Hematopoietic multipotent progenitor cell treated with erythropoietin and hydrocortisone succinate and interleukin-3 and kit ligand, for 4 days (in vitro differentiated cells): ENCODE data around the gene TULP1.
"Not testable (repeated sequence)": the region's sequence is repeated elsewhere in the genome, so short reads cannot be mapped to it uniquely, and the experiment has no call there.

Experiments used
- DNase-seq: peaks from one replicate; pipeline ENCODE4 v3.0.0-alpha.2; 2015

Gene TULP1

GRCh38 chr6:35512740-35513139, at the start of gene TULP1:
TULP1 (minus strand) TSS chr6:35512896; CDS start chr6:35512858, 38 bp downstream.
- no peak for DNase-seq

DNA sequence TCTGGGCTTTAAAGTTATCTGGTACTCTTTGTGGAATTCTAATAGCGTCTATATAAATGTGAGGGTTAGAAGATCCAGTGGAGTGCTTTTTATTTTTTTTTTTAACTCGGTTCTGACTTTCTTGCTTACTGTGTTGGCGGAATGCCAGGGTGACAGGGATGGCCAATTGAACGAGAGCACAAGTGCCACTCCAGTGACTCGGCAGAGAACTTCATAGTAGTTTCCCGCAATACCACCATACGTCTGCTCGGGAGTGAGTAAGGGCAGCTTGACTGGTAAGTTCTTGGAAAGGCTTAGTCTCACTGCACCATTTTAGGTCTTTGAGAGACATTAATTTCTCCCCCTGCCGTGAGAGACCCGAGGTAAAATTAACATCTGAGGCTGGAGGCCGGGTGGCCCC, 49.4 kb upstream of the TULP1 start:
- peak; percentile 36 for DNase-seq

GRCh38 chr6:35561113-35561512, 48.4 kb upstream of the TULP1 start:
- DNase-seq, result no peak

DNA sequence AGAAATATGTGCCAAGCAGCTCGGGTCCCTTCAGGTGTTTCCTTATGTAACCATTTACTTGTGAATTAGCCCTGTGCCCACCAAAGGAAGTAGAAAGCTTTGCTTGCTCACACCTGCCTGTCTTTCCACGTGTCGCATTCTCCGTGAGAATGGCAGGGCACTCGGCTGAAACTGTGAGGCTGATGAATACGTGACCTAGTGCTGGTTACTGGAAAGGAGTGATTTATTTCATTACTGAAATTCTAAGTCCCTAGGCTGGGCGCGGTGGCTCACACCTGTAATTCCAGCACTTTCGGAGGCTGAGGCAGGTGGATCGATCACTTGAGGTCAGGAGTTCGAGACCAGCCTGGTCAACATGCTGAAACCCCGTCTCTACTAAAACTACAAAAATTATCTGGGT, 45.9 kb upstream of the TULP1 start:
- no peak for DNase-seq

- DNase-seq, result no peak
Observed at GRCh38 chr6:35557239-35557638, 44.5 kb upstream of the TULP1 start.

DNA sequence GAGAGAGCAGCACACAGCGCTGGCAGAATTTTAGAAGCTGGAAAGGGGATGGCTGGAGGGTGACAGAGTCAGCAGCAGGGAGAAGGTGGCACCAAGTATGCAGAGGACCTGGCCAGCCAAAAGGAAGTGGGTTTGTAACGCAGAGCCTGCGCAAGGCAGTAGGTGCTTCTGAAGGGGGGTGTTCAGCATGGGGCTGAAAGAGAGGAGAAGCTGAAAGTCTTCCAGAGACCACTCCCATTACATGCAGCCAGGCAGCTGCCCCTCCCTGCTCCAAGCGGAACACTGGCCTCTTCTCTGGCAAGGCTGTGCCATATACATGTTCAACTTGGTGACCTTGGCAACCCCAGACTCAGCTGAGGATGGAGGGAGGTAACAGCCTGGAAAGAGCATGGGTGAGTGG, 42.1 kb upstream of the TULP1 start:
- DNase-seq, result no peak

DNA sequence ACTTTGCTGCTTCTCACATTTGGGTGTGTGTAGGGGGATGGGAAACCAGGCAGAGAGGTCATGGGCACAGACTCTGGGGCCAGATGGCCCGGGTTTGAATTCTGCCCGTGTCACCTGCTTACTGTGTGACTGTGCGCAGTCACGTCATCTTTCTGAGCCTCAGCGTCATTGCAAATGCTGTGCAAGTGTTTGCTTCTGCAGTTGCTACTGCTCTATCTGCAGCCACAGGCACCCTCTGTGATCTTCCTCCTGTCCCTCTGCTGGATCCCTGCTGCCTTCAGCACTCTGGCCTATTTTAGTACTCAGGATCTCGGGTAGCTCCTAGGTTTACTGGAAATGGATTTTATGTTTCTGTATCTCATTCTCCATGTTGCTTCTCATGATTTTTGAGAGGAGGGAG, 40.6 kb upstream of the TULP1 start:
- no peak for DNase-seq

GRCh38 chr6:35552285-35552917, 39.7 kb upstream of the TULP1 start:
- peak; percentile 73 for DNase-seq

GRCh38 chr6:35550437-35550836, 37.7 kb upstream of the TULP1 start:
- DNase-seq, result no peak

GRCh38 chr6:35547676-35548075, 35.0 kb upstream of the TULP1 start:
- DNase-seq, result no peak

DNA sequence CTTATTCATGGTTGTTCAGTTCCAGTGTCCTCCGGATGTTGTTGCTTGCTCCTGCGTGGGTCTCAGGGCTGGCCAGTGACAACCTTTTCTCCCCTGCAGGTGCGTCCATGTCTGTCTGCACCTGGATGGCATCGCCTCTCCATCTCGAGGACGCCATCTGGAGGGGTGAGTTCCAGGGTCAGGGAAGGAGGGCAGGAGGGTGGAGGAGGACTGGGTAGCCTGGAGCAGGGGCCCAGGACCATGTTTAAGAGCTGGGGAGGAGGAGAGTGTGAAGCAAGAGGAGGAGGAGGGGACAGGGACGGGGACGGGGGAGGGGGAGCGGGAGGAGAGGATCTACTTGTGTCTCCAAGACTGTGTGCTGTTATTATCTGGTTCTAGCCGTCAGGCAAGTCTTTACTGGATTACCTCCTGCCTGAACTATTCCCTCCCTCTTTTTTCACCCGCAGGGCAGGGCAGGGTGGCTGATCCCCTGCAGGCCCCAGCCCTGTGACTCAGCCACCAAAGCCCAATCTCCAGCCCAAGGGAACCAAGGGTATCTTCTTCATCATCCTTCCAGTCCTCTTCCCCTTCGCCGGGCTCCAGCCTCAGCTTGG, 32.2 kb upstream of the TULP1 start:
- no peak for DNase-seq

- no peak for DNase-seq
Observed at GRCh38 chr6:35543459-35544193, 30.9 kb upstream of the TULP1 start.

DNA sequence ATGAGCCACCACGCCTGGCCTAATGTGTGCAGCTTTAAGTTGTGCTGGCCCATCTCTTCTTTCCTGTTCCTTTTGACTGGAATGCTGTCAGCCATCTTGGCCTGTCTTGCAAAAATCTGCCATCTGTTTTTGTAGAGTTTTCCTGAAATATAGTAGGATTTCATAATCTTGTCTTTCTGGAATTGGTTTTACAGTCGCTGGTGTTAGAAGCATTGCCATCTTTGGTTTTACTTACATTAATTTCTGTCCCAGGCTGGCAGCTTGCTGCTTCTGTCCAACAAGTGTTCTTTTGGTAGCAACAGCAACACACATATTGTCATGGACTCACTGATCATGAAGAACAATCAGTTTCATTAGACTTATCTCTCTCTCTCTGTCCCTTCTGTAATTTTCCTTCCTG, 29.1 kb upstream of the TULP1 start:
- DNase-seq, result no peak

DNA sequence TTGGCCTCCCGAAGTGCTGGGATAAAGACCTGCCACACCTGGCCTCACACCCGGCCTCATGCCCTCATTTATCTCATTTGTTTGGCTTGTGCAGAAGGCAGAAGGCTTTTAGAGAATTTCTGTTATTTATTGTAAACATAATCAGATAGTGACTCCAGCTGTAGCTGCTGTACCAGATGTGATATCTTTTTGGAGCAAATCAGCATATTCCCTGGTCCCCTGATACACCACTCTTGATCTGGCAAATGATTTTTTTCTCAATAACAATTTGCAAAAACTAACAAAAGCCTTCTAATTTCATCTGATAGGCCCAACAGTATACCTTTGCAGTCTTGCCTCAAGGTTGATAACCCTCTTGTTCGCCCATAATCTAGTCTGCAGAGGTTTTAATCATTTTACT, 26.5 kb upstream of the TULP1 start:
- DNase-seq, result no peak

DNA sequence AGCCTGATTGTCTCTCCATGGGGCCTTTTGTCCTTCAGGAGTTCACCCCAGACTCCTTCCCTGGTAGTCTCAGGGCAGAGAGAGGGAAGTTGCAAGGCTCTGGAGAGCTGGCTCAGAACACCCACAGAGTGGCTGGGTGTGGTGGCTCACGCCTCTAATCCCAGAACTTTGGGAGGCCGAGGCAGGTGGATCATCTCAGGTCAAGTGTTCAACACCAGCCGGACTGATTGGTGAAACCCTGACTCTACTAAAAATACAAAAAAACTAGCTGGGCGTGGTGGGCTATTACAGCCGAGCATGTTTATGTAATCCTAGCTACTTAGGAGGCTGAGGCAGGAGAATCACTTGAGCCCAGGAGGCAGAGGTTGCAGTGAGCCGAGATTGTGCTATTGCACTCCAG, 23.2 kb upstream of the TULP1 start:
- not testable (repeated sequence) for DNase-seq

DNA sequence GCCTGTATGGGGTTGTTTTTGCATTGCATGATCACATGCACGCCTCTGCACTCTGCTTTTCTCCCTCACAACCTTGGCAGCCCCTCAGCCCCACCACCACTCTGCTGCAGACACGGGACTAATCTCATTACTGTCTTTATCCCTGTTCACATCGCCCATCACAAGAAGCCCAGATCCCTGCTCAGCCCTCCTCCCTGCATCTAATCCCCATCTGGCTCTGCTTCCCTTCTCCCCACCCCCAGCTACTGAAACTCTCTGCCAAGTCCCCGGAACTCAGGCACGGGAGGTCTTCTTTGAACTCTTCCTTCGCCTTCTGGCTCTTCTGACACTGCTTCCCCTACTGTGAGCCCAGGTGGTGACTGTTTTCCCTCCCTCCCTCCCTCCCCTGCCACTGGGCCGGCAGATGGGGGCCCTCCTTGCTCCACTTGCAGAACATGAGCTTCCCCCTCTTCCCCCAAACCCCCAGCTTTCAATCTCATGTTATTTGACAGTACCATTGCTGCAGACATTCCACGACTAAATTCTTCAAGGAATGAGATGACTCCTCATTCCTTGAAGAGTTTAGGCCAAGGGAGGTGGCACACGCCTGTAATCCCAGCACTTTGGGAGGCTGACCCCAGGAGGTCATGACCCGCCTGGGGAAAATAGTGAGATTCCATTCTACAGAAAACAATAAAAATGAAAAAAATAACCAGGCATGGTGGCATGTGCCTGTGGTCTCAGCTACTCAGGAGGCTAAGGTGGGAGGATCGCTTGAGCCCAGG, 21.9 kb upstream of the TULP1 start:
- no peak for DNase-seq

GRCh38 chr6:35533981-35534380, 21.3 kb upstream of the TULP1 start:
- DNase-seq, result no peak

DNA sequence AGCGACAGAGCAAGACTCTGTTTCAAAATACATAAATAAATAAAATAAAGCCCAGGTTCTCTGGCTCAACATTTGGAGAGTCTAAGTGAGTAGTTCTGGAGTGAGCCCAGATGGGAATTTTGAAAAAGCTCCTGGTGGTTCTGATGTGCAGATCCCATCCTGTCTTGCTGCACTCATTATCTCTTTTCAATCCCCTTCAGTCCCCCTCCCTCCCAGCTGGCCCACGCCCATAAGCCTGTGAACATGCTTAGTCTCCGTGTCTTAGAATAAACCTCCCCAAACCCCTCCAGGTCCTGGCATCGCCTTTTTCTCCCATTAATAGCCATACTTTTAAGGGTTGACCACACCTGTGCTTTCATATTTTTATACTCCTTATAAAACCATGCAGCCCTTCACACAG, 19.4 kb upstream of the TULP1 start:
- DNase-seq, result no peak

DNA sequence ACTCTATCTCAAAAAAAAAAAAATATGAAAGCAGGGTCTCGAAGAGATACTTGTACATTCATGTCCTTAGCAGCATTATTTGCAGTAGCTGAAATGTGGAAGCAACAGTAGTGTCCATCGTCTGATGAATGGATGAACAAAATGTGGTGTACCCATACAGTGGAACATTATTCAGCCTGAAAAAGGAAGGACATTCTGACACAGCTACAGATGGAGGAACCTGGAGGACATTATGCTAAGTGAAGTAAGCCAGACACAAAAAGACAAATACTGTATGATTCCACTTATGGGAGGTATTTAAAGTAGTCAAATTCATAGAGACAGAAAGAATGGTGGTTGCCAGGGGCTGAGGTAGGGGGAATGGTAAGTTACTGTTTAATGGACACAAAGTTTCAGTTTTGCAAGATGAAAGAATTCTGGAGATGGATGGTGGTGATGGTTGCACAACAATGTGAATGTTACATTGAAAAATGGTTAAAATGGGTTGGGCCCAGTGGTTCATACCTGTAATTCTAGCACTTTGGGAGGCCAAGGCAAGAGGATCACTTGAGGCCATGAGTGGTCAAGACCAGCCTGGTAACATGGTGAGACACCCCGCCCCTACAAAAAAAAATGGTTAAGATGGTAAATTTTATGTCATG, 11.8 kb upstream of the TULP1 start:
- DNase-seq, result no peak

DNA sequence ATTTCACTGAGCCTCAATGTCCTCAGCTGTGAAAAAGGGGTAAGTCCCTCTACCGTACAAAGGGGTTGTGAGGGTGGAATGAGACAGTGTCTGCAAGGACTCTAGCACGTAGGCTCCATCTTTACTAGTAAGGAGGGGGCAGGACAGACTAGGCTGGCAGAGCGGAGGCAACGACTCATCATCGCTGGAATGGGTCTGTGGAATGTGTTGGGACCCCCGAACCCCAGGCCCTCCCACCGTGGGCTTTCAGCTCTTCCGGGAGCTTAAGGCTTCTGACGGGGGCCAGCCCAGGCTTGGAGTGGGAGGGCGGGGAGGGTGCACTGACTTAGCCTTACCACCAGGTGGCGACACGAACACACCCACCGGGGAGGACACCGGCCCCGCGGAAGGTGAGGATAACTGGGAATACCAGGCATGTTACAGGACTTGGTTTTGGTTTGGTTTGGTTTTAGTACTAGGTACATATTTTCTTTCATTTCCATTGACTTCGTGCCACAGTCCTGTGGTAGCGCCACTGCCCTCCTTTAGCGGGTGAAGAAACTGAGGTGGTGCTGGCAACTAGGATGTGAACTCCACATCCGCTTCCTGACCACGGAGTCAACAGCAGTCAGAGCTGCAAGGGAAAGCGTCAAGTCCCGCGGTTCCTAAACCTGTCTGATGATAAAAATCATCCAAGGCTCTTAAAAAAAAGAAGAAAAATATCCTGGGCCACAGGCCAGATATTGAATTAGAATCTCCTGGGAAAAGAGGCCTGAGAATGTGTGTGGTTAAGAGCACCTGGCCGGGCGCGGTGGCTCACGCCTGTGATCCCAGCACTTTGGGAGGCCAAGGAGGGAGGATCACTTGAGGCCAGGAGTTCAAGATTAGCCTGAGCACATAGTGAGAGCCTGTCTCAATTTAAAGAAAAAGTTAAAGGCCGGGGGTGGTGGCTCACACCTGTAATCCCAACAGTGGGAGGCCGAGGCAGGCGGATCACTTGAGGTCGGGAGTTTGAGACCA, 10.3 kb upstream of the TULP1 start:
- peak; percentile 76 for DNase-seq

DNA sequence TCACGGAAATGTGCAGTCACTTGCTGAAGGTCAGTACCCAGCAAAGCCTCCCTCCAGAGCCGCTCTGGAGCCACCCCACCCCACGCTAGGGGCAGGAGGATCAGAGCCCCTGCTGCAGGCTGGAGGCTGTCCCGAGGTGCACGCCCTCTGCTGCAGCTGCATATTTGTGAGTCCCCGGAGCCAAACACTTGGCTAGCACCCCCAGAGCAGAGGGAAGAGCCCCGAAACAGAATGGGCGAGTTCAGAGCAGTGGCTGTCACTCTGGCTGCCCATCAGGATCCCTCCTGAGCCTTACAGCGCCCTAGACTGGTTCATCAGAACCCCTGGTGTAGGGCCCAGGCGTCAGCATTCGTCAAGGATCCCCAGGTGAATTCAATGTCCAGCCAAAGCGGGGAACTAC, 9.5 kb upstream of the TULP1 start:
- DNase-seq, result no peak

GRCh38 chr6:35521235-35521634, 8.5 kb upstream of the TULP1 start:
- no peak for DNase-seq
